PFSK-1 (cell line): ENCODE data around the gene SLC35B4.

Experiments
- FOXP2 ChIP-seq: optimal IDR thresholded peaks from 2 replicates; pipeline ENCODE3; 2011; ENCODE audit warnings: borderline replicate concordance, control low read depth, inconsistent platforms; ENCODE audit not compliant: insufficient read depth; ENCODE audit errors: extremely low read length, extremely low read depth
- POLR2AphosphoS5 ChIP-seq: IDR thresholded peaks from 2 replicates; pipeline ENCODE4 v1.6.1; 2012; ENCODE audit warnings: low read depth, mild to moderate bottlenecking, control low read depth, low read length, moderate library complexity
- SIN3A ChIP-seq: IDR thresholded peaks from 2 replicates; pipeline ENCODE4 v1.6.1; 2012; ENCODE audit warnings: mild to moderate bottlenecking, low read length, moderate library complexity, borderline replicate concordance; ENCODE audit not compliant: insufficient read depth
- TAF1 ChIP-seq: IDR thresholded peaks from 2 replicates; pipeline ENCODE4 v1.6.1; 2012; ENCODE audit warnings: low read length, control low read depth, borderline replicate concordance; ENCODE audit not compliant: insufficient read depth
- TF ChIP-seq, protein P1 (sequence below), 2 experiments: IDR thresholded peaks; 2 replicates each; pipeline versions ENCODE4 v1.6.1 to v1.8.0; 2011 to 2012; ENCODE audit warnings: low read depth in 2 of 2, low read length in 2 of 2, control low read depth in 1 of 2, inconsistent platforms in 1 of 2, mild to moderate bottlenecking in 1 of 2, moderate library complexity in 1 of 2; ENCODE audit not compliant: insufficient read depth in 1 of 2

DNA sequence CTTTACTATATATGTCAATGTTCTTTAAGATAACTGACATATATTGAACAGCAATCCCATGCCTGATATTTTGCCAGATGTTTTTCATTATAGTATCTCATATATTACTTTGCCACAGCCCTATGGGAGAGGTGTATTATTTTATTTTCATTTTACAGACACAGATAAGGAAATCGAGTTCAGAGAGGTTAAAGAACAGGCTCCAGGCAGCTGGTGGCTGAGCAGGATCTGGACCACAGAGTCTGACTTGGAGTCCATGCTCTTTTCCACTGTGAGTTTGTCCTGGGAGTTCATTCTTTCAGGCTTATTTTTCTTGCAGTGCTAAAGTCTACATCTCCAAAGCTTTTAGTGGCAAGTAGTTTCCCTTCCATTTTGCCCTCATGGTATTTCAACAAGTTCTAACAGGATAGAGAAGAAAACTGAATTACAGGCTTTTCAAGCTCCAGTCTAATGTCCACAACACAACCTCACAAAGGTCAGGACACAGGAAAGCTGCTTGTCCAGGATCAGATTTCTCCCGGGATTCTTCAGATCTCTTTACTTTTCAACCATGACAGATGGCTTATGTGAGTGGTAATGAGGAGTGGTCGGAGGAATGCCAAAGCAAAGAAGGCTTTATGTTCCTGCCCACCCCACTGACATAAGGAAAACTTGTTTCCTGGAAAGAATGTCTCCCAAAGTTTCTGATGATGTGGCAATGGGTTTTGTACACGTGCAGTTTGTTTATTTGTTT is 13.1 kb upstream of the SLC35B4 start:
- TF ChIP-seq SIN3A (no peak), POLR2AphosphoS5 (no peak), TAF1 (no peak), FOXP2 (no peak)
- TF ChIP-seq, protein P1, sequence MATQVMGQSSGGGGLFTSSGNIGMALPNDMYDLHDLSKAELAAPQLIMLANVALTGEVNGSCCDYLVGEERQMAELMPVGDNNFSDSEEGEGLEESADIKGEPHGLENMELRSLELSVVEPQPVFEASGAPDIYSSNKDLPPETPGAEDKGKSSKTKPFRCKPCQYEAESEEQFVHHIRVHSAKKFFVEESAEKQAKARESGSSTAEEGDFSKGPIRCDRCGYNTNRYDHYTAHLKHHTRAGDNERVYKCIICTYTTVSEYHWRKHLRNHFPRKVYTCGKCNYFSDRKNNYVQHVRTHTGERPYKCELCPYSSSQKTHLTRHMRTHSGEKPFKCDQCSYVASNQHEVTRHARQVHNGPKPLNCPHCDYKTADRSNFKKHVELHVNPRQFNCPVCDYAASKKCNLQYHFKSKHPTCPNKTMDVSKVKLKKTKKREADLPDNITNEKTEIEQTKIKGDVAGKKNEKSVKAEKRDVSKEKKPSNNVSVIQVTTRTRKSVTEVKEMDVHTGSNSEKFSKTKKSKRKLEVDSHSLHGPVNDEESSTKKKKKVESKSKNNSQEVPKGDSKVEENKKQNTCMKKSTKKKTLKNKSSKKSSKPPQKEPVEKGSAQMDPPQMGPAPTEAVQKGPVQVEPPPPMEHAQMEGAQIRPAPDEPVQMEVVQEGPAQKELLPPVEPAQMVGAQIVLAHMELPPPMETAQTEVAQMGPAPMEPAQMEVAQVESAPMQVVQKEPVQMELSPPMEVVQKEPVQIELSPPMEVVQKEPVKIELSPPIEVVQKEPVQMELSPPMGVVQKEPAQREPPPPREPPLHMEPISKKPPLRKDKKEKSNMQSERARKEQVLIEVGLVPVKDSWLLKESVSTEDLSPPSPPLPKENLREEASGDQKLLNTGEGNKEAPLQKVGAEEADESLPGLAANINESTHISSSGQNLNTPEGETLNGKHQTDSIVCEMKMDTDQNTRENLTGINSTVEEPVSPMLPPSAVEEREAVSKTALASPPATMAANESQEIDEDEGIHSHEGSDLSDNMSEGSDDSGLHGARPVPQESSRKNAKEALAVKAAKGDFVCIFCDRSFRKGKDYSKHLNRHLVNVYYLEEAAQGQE (IDR thresholded peaks at IDR 0.05; ENCODE audit: insufficient read depth in 1 of 2, low read depth in 2 of 2, low read length in 2 of 2) = no peak
